Dermis blood vessel endothelial cell (primary cell): ENCODE data around the gene LY86. TPM values are rescaled to one million over a fixed set of nuclear protein-coding genes. Genes with fewer than 3 reads are reported as not detected.
"Not testable (repeated sequence)": the region's sequence is repeated elsewhere in the genome, so short reads cannot be mapped to it uniquely, and the experiment has no call there.

Experiments used
- DNase-seq: peaks from one replicate; pipeline ENCODE4 v3.0.0; 2010
- total RNA-seq: library from RNA; depleted of rRNA; stranded (reverse); fragments of >200 nt; gene quantifications from 2 replicates; pipeline ENCODE4 v1.2.3, GENCODE V29; 2014

The LY86 gene
- total RNA-seq, 1 donor from 2014 or later = not detected

DNA sequence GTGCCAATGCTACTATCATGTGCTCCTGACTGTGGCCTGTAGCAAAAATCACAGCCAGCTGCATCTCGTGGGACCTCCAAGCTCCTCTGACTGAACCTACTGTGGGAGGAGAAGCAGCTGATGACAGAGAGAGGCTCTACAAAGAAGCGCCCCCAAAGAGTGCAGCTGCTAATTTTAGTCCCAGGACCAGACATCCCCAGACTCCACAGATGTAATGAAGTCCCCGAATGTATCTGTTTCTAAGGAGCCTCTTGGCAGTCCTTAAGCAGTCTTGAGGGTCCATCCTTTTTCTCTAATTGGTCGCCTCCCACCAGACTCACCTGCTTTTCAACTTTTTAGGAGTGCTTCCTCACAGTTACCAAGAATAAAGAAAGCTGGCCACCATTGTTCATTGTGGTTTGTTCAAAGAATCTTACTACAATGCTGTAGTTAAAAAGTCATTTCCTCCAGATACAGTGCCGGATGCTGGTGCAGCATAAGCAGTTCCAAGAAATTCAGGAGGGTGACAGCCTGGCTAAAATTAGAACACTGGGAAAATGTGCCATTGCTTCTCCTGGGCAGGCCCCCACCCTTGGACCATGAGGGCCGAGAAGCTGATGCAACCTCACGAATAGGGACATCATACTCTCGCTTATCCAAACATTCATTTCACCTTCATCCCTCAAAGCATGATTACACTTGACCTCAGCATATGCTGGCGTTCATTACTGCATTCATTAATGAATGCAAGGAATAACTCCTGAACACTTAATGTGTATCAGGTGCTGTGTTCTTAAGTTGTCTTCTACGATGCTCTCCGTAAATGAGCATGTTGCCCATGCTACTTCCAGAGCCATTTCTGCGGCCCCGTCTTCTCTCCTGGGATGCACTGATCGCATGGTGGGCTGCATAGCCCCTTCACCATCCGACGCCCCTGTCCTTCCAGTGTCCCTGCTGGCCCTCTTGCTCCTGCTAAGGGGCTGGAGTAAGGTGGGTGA is 66.4 kb downstream of the LY86 start:
- DNase-seq = peak; percentile 94

DNA sequence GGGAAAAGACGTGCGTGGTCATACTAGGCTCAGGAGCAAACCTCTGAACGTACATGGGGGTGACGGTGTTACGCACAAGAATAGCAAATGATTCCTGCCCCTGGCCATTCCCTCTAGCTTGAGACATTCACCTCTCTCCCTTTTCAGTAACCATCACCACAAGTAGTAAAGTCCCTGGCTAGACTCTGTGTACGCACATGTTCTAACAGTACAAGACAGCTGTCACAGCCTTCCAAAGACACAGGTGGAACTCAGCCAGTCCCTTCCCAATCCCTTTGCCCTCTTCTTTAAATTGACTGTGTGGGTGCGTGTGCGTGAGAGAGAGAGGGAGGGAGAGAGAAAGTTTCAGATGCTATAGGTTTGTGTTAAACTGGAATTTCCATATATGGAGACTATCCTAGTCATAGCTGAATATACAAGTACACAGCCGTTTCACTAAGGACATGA is 67.3 kb downstream of the LY86 start:
- no peak for DNase-seq

DNA sequence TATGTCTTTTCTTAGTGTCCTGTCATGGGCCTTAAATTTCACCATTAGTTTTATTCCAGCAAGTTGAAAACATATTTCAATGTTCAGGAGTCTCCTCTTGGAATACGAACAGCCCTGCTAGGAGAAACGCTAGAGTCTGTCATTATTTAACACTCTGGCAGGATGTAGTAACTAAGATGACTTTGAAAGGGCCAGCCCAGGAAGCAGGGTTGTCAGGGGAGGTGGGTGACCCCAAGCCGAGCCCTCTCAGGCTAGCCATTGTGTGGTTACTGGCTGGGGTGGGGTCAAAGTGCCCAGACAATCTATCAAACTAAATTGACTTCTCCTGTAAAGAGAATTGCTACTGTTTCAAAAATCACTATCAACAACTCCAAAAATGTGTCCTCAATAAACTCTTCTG is 67.8 kb downstream of the LY86 start:
- DNase-seq = peak; percentile 43

DNA sequence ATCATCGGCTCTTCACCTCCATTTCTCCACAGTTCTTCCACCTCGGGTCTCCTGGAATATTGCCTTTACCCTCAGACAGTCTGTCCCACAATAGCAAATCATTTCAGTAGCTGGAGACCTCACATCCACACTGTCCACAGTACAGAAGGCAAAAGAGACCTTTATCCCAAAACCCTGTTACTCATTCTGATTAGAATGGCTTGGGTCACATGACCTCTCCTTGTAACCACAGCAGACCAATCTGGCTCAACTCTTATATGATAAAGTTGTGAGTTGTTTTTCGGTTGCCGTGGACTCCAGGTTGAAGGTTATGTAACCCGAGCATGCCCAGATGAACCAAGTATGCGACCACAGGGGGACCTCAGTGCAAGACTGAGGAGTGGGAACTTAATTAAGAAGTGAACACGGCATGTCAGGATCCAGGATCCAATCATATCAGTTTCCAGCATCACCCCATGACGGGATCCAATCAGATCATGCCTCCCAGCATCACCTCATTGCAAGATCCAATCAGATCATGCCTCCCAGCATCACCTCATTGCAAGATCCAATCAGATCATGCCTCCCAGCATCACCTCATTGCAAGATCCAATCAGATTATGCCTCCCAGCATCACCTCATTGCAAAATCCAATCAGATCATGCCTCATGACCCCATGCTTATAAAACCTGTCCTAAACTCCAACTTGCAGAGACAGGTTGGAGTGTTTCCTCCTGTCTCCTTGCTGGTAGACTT is 68.7 kb downstream of the LY86 start:
- no peak for DNase-seq

DNA sequence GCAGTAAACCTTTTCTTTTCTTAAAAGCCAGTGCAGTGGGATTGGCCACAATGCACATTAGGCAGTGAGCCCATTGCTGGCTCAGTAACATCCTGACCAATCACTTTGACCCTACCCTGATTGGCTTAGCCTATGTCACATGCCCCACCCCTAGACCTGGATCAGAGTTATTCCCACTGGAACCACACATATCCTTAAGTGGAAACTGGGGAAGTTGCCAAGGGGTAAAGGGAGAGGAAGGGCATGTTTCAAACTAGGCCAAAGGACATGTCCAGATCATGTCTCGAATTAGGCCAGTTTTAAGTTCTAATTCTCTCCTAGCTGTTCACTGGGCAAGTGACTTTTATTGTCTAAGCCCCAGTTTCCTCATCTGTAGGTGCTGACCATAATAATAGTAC is 69.3 kb downstream of the LY86 start:
- DNase-seq = no peak

DNA sequence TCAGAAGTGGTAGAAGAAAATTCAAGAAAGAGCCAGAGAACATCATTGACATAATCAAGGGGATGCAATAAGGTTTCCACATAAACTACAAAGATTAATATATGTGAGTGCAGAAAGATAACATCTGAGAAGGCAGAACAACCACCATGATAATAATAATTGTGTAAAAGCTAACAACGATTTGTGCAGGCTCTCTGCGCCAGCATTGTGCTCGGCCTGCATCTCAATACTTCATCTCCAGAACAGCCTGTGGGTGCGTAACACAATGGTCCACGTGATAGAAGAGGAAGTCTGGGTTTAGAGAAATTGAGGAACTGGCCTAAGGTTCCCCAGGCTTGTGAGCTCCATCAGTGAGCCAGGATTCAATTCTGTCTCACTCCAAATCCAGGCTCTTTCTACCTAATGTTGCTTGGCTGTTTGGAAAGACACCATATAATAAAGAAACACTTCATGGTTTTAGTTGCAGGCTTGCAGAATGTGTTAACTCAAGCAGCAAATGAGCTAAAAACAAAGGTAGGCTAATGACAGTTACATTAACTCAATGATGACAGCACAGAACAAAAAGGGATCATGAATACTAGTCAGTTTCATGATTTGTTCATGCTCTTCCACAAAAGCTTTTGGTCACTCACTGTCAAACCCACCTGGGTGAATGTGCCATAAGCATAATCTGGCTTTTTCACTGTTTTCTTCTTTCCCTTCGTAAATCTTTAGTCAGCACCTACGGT is 71.2 kb downstream of the LY86 start:
- DNase-seq = no peak

DNA sequence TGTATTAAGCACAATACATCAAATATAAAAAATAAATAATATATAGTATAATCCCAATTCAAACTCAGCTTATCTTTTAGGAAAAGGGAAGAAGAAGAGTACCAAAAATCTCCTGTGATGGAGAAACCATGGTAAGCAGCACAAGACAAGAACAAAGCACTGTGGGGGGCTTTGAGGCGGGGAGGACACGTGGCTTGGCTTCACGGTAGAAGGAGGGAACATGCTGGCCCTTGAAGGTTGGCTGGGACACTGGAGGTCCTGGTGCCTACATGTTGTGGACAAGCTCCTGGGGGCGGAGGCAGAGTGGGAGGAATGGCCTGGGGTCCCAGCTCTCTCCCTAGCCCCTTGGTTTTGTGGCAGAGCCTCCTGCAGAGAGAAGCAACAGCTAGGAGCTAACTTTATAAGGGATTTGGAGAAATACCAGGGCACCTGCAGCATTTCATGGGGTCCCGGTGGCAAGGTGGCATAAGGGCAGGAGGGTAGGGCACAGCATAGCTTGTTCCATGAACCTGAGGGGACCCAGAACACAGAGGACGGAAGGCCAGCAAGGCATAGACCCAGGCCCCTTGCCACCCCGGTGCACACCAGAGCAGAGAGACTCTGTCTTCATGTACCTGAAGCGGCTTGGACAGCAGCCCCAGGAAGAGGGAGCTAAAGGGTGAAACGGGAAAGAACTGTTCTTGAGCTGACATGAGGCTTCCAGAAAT is 72.0 kb downstream of the LY86 start:
- DNase-seq = no peak

DNA sequence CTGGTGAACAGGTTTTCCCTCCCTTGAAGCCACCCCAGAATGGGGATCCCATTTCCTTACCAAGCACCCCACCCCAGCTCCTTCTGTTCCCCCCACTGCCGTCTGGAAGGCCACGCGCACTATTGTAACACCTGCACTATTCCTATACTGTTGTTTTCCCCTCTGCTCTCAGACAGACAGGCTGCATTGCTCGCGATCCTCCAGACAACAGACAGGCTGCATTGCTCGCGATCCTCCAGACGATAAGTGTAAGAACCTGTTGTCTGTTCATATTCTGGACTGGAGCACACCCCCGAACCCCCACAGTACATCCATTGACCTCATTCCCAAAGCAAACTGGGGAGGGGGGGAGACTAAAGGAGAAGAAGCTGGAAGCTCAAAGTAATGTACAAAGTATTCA is 72.7 kb downstream of the LY86 start:
- no peak for DNase-seq

DNA sequence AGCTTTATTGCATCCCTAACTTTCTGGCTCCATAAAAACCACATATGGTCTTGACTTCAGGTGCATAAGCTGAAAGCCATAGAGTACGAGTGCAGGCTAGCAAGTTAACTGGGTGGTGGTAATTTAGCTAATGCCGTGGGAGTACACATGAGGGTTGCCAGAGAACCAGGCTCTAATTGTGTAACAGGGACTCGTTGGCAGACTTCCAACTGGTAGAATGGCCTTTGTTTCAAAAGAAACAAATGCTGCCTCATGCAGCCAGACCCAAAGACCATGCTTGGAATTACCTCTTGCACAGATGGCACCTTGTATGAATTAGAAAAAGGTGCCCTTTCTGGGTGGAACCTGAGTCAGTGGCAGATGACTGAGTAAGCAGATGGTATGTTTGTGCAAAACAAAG is 73.2 kb downstream of the LY86 start:
- peak; percentile 90 for DNase-seq

DNA sequence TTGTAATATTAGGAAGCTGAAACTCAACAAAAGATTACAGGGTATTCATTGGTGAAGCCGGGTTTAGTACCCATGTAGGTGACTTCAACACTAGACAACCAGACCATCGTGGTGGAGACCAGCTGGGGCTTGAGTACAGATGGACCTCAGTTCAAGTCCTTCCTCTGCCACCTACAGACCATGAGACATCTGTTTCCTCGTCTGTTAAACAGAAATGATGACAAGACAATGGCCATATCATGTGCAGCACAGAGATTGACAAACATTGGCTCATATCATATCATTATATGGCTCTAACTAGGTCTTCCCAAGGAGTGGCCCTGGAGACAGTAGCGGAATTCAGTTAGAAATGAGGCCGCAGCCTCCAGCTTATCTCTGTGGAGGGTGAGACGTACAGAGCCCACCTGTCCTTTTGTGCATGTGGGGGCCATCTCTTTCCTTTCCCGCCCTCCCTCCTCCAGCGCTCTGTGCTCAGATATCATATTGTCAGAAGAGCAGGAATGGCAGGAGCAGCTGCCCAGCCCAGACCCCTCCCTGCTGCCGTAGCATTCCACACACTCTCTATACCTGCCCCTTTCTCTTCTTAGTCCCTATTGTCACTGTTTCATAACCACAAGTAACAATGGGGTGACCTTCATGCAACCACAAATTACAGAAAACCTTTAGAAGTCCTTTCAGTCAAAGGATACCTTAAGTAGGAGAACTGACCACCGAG is 75.1 kb downstream of the LY86 start:
- DNase-seq = no peak

DNA sequence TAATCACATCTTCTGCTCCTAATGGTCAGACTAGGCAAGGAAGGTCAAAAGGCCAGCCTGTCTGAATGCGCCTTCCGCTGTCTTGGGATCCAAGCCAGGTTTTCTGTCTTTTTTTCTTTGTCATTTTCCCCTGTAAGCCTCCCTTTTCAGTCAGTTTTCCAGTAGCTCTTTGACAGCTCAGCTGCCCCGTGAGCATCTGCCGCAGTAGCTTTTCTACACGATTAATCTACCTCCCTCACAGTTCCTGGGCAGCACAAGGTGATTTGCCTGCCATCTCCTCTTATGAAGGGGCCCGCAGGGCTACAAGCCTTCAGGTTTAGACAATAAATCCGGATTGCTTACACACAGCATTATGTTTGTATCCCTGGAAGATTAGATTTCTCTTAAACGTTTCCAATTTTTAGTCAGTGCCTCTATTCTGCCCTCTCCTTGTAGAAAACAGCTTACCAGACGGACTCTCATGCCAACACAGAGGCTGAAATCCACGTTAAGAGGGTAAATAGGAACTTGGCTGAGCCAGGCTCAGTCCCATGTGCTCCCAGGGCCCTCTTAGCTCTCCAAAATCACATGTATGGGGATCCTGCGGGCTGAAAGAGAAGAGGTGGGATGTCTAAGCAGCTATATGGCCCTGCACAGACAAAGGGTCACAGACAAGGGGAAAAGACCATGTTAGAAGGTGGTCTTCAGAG is 77.2 kb downstream of the LY86 start:
- DNase-seq = peak; percentile 25

DNA sequence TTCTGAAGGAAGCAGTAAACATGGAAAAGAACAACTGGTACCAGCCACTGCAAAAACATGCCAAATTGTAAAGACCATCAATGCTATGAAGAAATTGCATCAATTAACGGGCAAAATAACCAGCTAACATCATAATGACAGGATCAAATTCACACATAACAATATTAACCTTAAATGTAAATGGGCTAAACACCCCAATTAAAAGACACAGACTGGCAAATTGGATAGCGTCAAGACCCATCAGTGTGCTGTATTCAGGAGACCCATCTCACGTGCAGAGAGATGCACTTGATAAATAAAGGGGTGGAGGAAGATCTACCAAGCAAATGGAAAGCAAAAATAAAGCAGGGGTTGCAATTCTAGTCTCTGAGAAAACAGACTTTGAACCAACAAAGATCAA is 81.6 kb downstream of the LY86 start:
- not testable (repeated sequence) for DNase-seq

DNA sequence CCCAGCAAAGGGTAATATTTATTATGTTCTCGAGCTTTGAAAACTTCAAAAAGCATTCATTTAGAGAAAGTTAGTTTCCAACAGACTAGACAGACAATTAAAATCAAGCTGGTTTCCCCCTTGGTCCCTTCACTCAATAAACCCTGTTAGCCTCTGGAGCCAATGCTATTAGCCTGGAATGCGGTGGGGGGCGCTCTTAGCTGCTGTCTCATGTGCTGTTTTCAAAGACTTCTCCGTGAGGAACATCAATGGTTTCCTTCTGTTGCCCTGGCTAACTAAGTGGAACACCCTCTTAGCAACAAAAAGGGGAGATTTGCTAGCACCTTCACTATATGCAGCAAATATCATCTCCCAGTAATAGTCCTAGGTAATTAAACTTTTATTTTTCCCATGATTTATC is 86.4 kb downstream of the LY86 start:
- peak; percentile 52 for DNase-seq

DNA sequence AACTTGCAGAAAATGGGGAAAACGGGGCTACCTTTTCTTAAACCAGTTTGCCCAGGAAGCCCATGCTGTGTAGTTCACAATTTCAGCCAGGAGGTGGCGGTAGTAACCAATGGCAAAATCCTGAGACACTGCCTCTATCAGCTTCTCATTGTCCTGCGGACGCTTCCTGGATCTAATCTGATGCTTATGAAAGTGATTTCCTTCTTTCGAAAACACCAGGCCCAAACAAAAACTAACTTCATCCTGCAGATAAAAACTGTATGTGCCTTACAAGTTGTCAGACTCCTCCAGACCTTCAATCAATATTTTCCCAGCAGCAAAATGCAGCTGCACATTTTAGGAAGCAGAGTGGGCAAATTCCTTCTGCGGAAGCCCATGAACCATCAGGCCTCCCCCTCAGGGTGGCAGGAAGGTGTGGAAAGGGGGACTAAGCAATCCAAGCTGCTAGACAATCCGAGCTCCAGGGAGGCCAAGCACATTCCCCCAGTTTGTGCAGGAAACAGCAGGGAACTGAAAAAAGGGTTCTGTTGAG is 88.5 kb downstream of the LY86 start:
- peak; percentile 92 for DNase-seq

DNA sequence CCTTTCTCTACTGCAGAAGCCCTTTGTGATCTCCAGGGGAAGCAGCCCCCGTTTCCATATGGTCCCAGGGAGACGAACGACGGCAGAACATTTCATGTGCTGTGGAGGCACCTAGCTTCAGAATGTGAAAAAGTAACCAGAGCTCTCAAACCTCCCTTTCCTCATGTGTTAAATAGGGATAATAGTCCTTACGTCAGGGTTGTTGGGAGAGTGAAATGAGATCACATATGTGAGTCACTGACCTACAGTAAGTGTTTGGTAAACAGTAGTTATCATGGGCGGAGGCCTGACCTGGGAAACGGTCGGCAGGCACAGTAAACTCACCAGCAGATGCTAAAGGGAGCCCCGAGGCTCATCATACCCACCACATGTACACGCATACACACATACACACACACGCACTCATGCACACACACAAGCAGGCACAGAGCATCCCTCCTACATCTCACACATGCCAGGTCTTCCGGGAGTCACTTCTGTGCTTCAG is 89.7 kb downstream of the LY86 start:
- DNase-seq = peak; percentile 71

DNA sequence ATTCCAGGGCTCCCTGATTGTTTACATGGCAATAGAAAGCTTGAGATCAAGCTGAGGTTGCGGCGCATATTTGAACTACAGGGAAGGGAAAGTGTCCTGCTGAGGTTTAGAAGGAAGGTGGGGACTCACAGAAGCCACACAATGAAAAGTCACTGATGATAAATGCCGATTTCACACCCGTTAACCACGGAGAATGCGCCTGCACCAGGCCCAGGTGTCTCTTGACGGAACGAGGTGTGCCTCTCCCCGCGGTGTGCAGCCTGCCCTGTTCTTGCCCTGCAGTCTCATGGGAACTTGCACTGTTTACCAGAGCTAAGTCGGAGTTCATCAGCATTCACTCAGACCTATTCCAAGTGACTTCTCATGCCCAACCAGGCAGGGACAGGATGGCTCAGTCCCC is 90.3 kb downstream of the LY86 start:
- DNase-seq = no peak

DNA sequence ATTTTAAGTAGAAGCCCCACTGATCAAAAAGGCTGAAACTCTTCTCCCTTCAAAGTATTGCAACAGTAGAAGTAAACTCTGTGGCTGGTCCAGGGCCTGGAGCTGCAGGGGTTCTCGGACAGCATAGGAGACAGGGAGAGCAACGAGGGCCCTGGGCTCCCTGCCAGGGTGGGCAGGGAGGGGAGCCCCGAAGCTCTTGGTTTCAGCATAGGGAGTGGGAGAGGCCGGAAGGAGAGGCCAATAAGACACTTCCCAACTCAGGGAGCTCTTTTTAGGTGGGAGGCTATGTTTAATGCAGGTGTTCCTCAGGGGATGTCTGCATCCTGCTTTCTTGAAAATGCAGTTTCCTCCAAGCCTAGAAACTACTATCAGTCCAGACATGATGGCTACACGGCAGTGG is 91.1 kb downstream of the LY86 start:
- DNase-seq = no peak

DNA sequence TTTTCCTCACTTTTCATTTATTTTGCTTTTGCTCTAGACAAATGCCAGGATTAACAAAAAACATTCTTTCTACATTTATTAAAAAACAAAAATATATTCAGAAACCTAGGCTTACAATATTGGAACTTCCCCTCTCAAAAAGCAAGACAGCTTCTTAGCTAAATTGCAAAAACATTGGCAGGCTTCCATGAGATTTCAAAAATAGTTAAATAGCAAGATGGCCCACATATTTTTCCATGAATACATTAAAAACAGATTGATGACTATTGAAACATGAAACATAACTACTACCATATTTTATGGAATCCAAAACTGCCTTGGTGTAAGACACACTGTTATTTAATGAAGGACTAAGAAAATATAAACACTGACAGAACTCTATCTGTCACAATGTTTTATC is 92.0 kb downstream of the LY86 start:
- DNase-seq = no peak

DNA sequence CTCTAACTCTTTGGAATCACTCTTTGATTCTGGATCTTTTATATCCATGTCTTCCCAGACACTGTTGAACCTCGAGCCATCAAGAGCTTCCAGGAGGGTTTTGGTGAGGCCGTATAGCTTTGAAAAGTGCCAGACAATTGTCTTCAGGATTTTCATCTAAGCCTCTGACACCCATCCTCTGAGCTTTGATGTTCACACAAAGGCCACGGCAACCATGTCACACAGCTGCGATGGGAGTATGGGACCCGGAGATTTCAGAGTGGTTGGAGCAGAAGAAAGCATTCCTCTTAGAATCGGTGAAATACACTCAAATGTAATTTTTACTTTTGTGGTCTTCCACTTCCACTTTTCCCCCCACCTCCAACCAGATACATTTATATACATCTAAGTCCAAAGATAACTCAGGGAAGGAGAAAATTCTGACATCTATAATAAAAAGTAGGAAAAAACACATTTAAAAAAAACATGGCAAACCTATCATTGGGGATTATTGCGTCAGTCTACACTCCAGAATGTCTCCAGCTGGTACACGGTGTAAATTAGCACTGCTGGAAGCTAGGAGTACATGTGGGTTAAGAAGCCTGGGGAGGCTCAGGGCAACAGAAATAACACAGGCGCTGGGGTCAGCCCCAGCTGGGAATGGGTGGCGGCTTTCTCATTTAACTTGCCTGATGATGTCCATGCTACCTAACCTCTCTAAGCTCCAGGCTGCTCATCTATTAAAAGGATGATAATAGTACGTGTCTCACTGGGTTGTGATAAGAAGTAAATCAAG is 92.7 kb downstream of the LY86 start:
- no peak for DNase-seq

DNA sequence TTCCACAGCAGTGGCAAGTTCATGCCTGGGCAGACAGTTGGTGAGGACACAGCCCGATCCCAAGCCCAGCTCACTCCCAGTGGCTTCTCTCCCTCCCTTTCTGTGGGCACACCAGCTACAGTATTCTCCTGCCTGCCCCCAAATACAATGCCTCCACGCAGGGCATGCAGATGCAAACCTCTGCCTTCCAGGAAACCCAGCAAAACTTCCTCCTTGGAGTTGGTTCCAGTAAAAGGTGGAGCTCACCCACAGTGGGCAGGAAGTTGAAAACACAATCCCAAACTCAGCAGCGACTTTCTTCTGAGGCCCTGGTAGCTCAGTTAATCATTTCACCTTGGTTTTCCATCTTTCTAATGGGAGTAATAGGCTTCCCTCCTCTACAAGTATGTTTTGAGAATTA is 93.7 kb downstream of the LY86 start:
- peak; percentile 29 for DNase-seq
